Camera-type eye (tissue), 1 donor: Measurements from ENCODE around the gene CCL17. TPM values are rescaled to one million over a fixed set of nuclear protein-coding genes. Genes with fewer than 3 reads are reported as not detected.

ENCODE experiments used
- total RNA-seq: library from RNA; depleted of rRNA; stranded (reverse); fragments of >200 nt; gene quantifications from one replicate; pipeline ENCODE4 v1.2.3, GENCODE V29; 2014

The CCL17 gene
- total RNA-seq: not detected

GRCh38 chr16:57403965-57404817, at the start of gene CCL17:
Gene CCL17, plus strand, starts transcription at chr16:57404767. Its CDS starts 9,166 bp downstream, at chr16:57413933.

GRCh38 chr16:57358527-57359095, 46.0 kb upstream of the CCL17 start, which contains the start of gene CCL22:
Gene CCL22, plus strand, starts transcription at chr16:57358783. Its CDS starts 34 bp downstream, at chr16:57358817.

GRCh38 chr16:57372372-57373116, 32.0 kb upstream of the CCL17 start, which contains the start of gene CX3CL1:
Gene CX3CL1, plus strand, starts transcription at chr16:57372490. Its CDS starts 79 bp downstream, at chr16:57372569.

DNA sequence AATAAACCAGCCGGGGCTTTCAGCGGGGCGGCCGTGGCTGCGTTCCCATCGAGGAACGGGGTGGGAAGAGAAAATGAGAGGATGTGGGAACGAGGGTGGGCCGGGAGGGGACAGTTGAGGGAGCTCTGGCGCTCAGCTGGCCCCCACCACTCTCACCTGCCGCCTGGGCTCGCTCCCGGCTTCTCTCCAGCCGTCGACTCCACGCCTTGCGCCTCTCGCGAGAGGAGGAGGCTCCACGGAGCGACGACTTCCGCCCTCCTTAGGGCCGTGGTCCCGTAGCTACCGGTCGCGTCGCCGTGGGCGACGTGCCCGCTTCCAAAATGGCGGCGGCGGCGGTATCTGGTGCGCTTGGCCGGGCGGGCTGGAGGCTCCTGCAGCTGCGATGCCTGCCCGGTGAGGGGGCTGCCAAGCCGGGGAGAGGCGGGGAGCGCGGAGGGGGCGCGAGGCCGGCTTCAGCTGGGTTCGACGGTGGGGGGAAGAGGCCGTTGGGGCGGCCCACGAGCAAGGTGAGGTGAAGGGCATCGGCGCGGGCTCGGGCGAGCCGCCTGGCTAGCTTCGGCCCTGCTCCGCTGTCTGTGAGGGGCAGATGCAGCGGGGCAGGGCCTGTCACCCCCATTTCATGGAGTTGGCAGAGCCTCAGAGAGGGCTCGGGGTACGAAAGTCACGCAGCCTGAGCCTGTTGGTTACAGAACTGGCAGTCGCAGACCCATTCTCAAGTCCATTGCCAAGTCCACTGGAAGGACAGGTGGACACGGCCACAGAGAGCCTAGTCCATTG, 42.8 kb downstream of the CCL17 start, which contains the start of the genes CIAPIN1 and COQ9:
CIAPIN1 (minus strand) TSS at position 200 of the 777 bp plus-strand sequence. CDS start 6,457 bp downstream, outside the sequence.
COQ9 (plus strand) TSS at position 294 of the 777 bp plus-strand sequence; CDS start at position 321, 27 bp downstream.

DNA sequence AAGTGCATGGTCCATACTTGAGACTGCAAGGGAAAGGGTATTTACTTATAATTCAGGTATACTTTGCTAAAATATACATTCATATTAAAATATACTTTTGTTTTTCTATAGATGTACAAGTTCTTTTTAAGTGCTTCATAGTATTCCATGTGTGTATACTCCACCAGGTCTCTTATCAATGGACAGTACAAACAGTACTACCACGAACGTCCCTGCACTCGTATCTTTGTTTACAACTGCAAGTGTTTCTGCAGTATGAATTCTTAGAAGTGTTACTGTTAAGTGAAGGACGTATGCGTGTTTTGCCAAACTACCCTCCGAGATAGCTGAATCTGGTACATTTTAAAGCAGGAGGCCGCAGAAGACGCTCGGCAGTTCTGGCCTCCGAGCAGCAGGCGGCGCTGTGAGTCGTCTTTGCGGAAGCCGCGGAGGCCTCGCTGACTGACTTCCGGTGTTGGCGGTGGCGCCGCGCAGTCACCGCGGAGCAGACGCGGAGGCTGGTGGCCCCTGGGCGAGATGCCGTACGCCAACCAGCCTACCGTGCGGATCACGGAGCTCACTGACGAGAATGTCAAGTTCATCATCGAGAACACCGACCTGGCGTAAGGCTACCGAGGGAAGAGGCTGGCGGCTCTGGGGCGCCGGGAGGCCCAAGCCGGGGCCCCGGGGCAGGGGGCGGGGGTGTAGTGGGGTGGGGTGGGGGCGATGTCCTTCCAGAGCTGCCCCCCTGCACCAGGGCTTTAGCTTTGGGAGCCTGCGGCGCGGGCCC, 57.8 kb downstream of the CCL17 start, which contains the start of gene POLR2C:
POLR2C (plus strand) TSS at position 471 of the 769 bp plus-strand sequence; CDS start at position 517, 46 bp downstream.

Other genes with a start within 250 kb of the CCL17 start
- gene PSME3IP1, start 218.7 kb upstream of the CCL17 start, total RNA-seq: 94.4 TPM
- gene RSPRY1, start 218.4 kb upstream of the CCL17 start, total RNA-seq: 94.4 TPM
- 72.3 TPM for gene ARL2BP, start 159.5 kb upstream of the CCL17 start, total RNA-seq
- 2.7 TPM for gene PLLP, start 120.1 kb upstream of the CCL17 start, total RNA-seq
- not detected for gene CCL22, start 46.0 kb upstream of the CCL17 start, total RNA-seq
- 12.3 TPM for gene CX3CL1, start 32.3 kb upstream of the CCL17 start, total RNA-seq
- gene CIAPIN1, start 42.6 kb downstream of the CCL17 start, total RNA-seq: 54.2 TPM
- 50.6 TPM for gene COQ9, start 42.7 kb downstream of the CCL17 start, total RNA-seq
- gene POLR2C, start 57.9 kb downstream of the CCL17 start, total RNA-seq: 88.6 TPM
- gene DOK4, start 81.7 kb downstream of the CCL17 start, total RNA-seq: 27.1 TPM
- 17.3 TPM for gene CCDC102A, start 131.8 kb downstream of the CCL17 start, total RNA-seq
- 0.11 TPM for gene ADGRG5, start 137.9 kb downstream of the CCL17 start, total RNA-seq
- 18.3 TPM for gene ADGRG1, start 223.9 kb downstream of the CCL17 start, total RNA-seq